GM12875 (cell line): ENCODE measurements around the gene TST.

Experiments
- H3K4me3 ChIP-seq: one replicate; pipeline ENCODE4 v1.5.1; 2011; ENCODE audit warnings: low read depth, low read length, control low read depth
- TF ChIP-seq, protein P1 (sequence below): IDR thresholded peaks from 2 replicates; pipeline ENCODE4 v1.5.1; 2011; ENCODE audit warnings: low read depth, mild to moderate bottlenecking, control low read depth, inconsistent platforms, low read length, moderate library complexity, borderline replicate concordance; ENCODE audit not compliant: insufficient read depth

The TST gene

GRCh38 chr22:37053310-37054055 lies 34.2 kb upstream of the TST start:
- TF ChIP-seq, protein P1, sequence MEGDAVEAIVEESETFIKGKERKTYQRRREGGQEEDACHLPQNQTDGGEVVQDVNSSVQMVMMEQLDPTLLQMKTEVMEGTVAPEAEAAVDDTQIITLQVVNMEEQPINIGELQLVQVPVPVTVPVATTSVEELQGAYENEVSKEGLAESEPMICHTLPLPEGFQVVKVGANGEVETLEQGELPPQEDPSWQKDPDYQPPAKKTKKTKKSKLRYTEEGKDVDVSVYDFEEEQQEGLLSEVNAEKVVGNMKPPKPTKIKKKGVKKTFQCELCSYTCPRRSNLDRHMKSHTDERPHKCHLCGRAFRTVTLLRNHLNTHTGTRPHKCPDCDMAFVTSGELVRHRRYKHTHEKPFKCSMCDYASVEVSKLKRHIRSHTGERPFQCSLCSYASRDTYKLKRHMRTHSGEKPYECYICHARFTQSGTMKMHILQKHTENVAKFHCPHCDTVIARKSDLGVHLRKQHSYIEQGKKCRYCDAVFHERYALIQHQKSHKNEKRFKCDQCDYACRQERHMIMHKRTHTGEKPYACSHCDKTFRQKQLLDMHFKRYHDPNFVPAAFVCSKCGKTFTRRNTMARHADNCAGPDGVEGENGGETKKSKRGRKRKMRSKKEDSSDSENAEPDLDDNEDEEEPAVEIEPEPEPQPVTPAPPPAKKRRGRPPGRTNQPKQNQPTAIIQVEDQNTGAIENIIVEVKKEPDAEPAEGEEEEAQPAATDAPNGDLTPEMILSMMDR: no peak
- H3K4me3 ChIP-seq: no peak overlapping the region

- TF ChIP-seq, protein P1: no peak
- H3K4me3 ChIP-seq: peak overlapping the region; percentile 55
These were observed 33.4 kb upstream of the TST start for GRCh38 chr22:37052386-37053309.

DNA sequence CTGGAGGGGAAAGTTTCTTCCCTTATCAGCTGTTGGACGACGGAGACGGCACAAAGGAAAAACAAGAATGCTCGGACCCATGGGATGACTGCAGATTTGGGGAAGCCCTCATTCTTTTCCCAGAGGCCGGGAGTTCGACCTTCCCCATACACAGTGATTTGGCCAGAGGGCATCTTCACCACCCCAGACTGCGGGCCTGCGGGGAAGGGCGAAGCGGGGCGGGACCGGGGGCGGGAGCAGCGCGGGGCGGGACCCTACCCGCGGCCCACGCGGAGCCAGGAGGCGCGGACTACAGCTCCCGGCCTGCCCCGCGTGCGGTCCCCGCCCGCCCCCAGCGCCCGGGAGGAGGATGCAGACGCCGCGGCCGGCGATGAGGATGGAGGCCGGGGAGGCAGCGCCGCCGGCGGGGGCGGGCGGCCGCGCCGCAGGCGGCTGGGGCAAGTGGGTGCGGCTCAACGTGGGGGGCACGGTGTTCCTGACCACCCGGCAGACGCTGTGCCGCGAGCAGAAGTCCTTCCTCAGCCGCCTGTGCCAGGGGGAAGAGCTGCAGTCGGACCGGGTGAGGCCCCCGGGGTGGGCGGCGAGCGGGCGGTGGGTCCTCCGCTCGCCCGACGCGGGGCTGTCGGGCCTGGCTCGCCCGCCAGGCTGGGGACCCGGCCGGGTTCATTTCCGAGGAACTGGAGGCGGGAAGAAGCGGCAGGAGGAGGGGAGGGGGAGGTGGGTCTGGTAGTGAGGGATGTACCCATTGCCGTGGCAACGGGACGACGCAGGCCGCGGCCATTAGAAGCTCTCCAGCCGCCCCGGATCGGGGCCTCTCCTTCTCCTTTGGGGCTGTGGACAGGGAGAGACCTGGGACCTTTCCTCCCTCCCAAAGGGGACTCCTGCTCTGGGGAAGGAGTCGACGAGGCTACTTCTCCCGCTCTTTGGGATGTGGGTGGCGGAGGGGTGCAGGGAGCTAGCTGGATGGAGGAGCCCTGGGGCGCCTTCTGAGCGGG lies 32.4 kb upstream of the TST start, which contains the start of gene KCTD17:
Gene KCTD17 (plus strand): TSS at position 352 of the 995 bp plus-strand sequence. CDS start 19 bp downstream, at position 371.
- peak within 1 kb of the TSS; percentile 55 for H3K4me3 ChIP-seq
- TF ChIP-seq, protein P1: no peak

DNA sequence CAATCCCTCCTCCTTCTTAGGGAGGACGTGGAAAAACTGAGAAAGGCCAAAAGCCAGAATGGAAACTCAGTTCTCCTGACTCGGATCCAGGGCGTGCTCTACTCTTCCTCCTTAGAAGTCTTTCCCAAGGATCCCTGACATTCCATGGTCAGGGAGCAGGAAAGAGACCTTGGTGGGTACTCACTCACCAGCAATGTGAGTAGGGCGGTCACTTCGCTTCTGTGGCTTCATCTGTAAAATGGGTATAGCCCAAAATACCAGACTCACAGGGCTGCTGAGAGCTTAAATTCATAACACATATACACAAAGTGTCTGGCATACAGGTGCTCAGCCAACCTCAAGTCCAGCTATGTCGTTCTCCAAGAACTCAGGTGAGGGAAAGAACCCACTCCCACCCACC lies 31.7 kb upstream of the TST start:
- no peak overlapping the region for H3K4me3 ChIP-seq

GRCh38 chr22:37049224-37049623 lies 30.0 kb upstream of the TST start:
- H3K4me3 ChIP-seq: no peak overlapping the region
- TF ChIP-seq, protein P1: no peak

More for the DNA sequence above, 31.7 kb upstream of the TST start:
- TF ChIP-seq, protein P1: no peak

GRCh38 chr22:37048133-37048532 lies 28.9 kb upstream of the TST start:
- H3K4me3 ChIP-seq: no peak overlapping the region
- TF ChIP-seq, protein P1: no peak
